GM23248 (cell line): ENCODE results near the gene CYP11A1.

ENCODE experiments used
- EZH2 ChIP-seq: fragments of 200-600 bp; sonication (generic); IDR thresholded peaks from 2 replicates; pipeline ENCODE4 v1.6.1; 2018; ENCODE audit warnings: antibody characterized with exemption, mild to moderate bottlenecking; ENCODE audit not compliant: insufficient read depth, poor library complexity, severe bottlenecking
- EZH2phosphoT487 ChIP-seq: fragments of 200-600 bp; sonication (generic); IDR thresholded peaks from 2 replicates; pipeline ENCODE4 v1.6.1; 2018; ENCODE audit warnings: antibody characterized with exemption, moderate library complexity, mild to moderate bottlenecking, low read depth; ENCODE audit not compliant: insufficient read depth

DNA sequence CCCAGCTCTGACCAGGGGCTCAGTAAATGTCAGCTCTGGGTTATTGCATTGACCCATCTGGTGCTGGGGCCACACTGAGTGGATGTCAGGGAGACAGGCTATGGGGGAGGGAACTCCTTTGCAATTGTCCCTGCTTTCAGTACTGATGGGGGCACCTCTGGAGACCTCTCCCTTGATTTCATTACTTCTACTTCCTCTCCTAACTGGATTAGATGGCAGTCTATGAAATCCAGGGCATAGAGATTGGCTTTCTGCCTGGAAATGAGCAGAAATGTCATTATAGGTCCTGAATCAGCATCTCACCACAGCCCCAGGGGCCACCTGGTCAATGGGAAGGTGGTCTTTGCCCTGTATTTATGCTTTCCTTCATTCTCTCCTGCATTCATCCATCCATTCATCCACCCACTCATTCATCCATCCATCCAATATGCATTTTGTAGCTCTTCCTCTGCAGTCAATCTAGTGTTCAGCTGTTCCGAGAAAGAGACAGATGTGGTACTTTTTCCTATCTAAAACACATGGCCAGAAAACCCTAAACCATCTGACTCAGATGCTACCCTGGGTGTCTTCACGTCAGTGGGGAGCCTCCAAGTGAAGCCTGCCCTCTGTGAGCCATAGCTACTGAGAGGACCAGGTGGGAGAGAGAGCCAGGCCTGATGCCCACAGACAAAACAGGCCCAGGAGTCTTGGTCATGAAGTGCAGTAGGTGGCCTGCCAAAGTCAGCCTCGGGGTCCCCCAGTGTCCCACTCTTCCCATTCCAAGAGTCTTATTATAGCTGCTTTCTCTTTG lies 74.2 kb downstream of the CYP11A1 start:
- TF ChIP-seq EZH2: no peak
- TF ChIP-seq EZH2phosphoT487: no peak
